HG02970 (cell line): ENCODE measurements around the gene PAK1.
"Not testable (repeated sequence)": the region's sequence is repeated elsewhere in the genome, so short reads cannot be mapped to it uniquely, and the experiment has no call there.

Experiments used
- ATAC-seq: cut with Tn5 transposase; IDR thresholded peaks from one replicate; pipeline ENCODE4 v1.9.1; 2021; ENCODE audit warnings: mild to moderate bottlenecking, moderate library complexity, moderate number of reproducible peaks; ENCODE audit not compliant: unreplicated experiment, low FRiP score

The PAK1 gene

DNA sequence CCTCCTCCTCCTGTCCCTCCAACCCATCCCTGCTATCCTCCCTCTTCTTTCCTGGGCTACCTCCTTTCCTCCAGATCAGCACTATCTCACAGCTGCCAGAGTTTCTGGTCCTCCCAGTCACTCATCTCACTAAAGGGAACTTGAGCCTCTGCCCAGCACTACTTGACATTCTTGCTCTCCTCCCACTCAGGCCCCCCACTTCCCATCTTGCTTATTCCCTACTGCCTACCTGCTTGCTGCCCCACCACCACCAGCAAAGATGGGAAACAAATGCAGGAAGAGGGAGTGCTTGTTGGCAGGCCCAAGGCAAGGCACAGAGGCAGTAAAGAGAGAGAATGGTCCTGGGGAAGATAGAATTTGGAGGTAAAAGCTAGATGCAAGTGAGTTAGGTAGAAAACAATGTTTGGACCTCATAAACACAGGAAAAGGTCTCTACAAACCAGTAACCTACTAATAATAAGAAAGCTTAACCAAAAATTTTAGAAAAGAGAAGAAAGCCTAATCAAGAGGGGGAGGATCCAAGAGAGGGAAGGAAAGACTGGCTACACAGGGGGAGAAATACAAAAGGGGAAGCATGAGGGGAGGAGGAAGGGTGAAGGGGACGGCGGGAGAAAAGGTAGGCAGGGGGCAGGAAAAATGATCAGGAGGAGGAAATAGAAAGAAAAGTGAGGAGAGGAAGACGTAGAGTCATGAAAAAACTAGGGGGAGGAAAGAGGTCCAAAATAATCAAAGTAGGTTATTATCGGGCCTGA is 63.6 kb downstream of the PAK1 start:
- no peak for ATAC-seq

DNA sequence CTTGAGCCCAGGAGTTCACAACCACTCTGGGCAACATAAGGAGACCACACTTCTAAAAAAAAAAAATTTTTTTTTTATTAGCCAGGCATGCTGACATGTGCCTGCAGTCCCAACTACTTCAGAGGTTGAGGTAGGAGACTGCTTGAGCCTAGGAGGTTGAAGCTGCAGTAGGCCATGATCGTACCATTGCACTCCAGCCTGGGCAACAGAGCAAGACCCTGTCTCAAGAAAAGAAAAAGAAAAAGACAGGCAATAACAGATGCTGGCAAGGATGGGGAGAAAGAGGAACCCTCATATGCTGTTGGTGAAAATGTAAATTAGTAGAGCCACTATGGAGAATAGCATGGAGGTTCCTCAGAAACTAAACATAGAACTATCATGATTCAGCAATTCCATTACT is 64.8 kb downstream of the PAK1 start:
- ATAC-seq = no peak

GRCh38 chr11:77407613-77408012 is 66.3 kb downstream of the PAK1 start:
- ATAC-seq = no peak

GRCh38 chr11:77406396-77406795 is 67.5 kb downstream of the PAK1 start:
- ATAC-seq = no peak

DNA sequence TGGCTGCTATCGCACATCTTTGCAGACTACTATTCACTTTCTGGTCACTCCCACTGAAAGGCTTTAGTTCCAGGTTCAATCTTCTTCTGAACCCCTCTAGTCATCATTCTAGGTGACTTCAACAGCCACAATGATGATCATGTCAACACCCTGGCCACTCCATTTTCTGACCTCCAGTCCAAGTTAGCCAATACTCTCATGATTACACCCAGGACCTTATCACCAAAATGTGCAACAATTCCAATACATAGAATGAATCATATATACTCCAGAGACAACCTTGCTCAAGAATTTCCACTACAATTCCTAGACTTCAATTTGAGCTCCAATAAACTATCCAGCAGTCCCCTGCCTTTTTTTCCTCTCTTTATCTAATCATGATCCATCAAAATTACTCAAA is 70.7 kb downstream of the PAK1 start:
- ATAC-seq = no peak

GRCh38 chr11:77402218-77402556 is 71.7 kb downstream of the PAK1 start:
- ATAC-seq = no peak

- no peak for ATAC-seq
Measured at GRCh38 chr11:77401486-77402217, 72.2 kb downstream of the PAK1 start.

DNA sequence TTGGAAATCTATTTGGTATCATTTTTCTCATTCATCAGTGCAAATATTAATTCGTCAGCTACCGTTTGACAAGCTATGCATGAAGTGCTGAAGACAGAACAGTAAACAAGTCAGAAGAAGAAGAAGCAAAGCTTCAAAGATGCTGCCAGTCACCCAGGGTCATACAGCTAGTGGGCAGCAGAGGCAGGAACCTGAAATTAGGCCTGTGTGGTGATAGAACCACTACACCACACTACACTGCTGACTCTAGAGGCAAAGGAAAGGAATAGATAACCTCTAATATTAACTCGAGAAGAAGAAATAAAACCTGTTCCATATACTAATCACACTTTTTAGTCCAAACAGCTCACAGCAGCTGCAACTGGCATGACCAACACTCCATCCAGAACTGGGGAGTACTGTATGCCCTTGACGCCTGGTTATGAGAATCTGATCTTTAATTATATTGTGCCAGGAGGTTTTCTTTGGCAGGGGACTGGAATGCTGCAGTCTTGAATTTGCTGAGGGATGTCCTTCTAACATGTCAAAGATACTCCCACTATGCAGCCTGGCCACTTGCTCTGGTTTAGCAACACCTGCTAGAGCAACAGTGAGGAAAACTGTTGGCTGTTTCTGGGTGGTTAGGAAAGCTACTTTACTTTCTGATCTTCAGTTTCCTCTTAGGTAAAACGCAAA is 73.0 kb downstream of the PAK1 start:
- no peak for ATAC-seq

GRCh38 chr11:77400271-77400670 is 73.6 kb downstream of the PAK1 start:
- no peak for ATAC-seq

DNA sequence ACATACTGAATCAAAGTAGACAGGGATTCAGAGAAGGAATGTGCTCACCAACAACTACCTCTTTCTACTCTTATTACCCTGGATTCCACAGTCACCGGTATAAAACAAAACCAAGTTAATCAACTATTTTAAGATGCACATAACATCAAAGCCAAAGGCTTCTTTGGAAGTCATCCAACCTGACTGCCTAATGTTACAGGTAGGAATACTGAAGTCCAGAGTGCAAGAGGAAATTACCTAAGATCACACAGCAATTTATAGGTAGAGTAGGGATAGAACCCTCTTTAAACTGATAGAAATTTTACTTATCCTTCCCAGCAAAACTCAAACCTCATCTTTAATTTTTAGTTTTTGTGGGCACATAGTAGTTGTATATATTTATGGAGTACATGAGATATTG is 76.3 kb downstream of the PAK1 start:
- no peak for ATAC-seq

- no peak for ATAC-seq
Measured at GRCh38 chr11:77396911-77397310, 77.0 kb downstream of the PAK1 start.

DNA sequence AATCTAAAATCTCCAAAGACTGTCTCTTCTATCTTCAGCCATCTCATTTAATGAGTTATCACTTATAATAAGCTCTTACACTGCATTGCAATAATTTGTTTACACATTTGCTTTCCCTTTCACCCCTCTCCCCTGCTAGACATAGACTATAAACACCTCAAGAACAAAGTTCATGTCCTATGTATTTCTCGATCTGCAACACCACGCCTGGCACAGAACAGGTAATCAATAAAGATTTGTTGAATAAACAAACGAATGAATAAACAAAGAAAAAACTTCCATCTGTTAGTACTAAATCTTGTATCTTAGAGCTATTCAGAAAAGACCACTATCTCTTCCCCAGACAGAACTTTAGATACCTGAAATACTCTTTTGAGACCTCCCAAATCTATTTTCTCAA is 77.6 kb downstream of the PAK1 start:
- ATAC-seq = no peak

- ATAC-seq = no peak
Measured at GRCh38 chr11:77395460-77396173, 78.3 kb downstream of the PAK1 start.

- ATAC-seq = no peak
Measured at GRCh38 chr11:77392842-77393241, 81.1 kb downstream of the PAK1 start.

DNA sequence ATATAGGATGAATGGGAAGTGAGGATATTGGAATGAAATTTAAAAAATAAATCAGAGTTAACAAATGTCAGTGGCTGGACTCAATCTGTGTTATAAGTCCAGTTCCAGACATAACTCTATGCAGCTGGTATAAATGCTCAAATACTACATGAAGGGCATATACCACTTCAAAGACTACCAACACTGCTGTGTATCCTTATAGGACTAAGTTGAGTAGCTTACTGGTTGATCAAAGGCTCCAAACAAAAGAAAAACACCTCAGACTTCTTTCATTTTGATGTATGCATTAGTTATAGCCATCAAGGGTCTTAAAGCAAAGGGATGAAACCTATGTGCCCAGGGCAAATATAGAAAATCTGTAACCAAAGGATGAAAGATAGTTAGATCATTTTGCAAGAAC is 86.2 kb downstream of the PAK1 start:
- ATAC-seq = no peak

DNA sequence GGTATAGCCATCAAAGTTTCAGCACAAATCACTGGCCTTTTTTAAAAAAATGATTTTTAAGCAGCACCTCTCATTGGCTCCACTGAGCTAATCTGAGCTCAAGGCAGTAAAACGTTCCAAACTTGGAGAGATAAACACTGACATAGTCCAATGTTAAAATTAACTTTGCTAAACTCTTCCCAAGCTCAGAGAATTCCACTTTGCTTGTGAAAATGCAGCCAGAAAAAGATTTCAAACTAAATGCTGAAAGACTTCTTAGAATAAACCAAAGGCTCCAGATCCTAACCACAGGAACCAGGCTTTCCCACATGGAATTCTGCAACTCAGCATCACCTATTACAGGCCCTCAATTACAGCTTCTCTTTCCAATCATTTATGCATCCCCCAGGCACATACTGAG is 87.7 kb downstream of the PAK1 start:
- ATAC-seq = no peak

DNA sequence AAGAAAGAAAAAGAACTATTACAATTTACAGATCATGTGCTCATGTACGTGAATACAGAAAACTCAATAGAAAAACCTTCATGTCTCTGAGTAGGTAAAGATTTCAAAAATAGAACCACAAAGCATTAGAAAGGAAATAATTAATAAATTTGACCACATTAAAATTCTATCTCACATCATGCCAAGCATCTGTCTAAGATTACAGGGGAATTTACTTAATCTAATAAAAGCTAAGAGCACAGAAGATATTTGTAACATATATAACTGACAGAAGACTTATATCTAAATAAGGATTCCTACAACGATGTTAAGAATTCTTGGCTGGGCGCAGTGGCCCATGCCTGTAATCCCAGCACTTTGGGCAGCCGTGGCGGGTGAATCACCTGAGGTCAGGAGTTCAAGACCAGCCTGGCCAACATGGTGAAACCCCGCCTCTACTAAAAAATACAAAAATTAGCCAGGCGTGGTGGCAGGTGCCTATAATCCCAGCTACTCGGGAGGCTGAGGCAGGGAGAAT is 88.6 kb downstream of the PAK1 start:
- ATAC-seq = not testable (repeated sequence)

DNA sequence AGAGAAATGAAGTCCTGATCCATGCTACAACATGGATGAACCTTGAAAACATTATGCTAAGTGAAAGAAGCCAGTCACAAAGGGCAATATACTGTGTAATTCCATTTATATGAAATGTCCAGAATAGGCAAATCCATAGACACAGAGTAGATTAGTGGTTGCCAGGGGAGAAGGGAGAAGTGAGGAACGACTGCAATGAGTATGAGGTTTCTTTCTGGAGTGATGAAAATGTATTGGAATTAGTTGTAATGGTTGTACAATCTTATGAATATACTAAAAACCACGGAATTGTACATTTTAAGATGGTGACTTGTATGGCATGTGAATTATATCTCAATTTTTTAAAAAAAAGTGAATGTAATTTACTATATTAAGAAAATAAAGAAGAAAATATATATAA is 89.3 kb downstream of the PAK1 start:
- no peak for ATAC-seq

- ATAC-seq = not testable (repeated sequence)
Measured at GRCh38 chr11:77383349-77383748, 90.5 kb downstream of the PAK1 start.

GRCh38 chr11:77381729-77382665 is 91.9 kb downstream of the PAK1 start:
- ATAC-seq = no peak
